IMR-90 (cell line): Measurements from ENCODE around the gene UBE2E2. TPM values are rescaled to one million over a fixed set of nuclear protein-coding genes. Genes with fewer than 3 reads are reported as not detected.

Source experiments
- ATAC-seq: fragments of 200-7000 bp; cut with Tn5 transposase; 2 replicates; pipeline ENCODE4 v1.9.1; 2020; ENCODE audit warnings: low read depth, mild to moderate bottlenecking, moderate library complexity
- BruUV-seq: library from RNA; stranded (reverse); fragments of 400-500 nt; replicated peaks from 2 replicates; lab custom pipeline; 2021; lab: Mats Ljungman, UMichigan
- CTCF ChIA-PET: fragments of 300-600 bp; formaldehyde crosslinking; extraction: SDS; loops from one replicate; lab custom pipeline; 2021; ENCODE audit warnings: antibody characterized with exemption; lab: Yijun Ruan, JAX
- POLR2A ChIA-PET: fragments of 300-600 bp; sonication (Branson Sonifier 250); formaldehyde crosslinking; loops from one replicate; lab custom pipeline; 2022; ENCODE audit warnings: antibody characterized with exemption; ENCODE audit not compliant: unreplicated experiment; lab: Charles Lee
- DNase-seq: peaks from one replicate; pipeline ENCODE4 v3.0.0; 2013
- H2AFZ ChIP-seq: replicated peaks from 2 replicates; pipeline ENCODE3; 2013; ENCODE audit warnings: low read length, mild to moderate bottlenecking; ENCODE audit not compliant: poor library complexity
- H2AK5ac ChIP-seq: 2 replicates; pipeline ENCODE4 v1.6.1; 2013; ENCODE audit warnings: low read depth, low read length, inconsistent platforms
- H2AK9ac ChIP-seq: replicated peaks from 2 replicates; pipeline ENCODE3; 2013; ENCODE audit warnings: mild to moderate bottlenecking, low read depth, low read length, moderate library complexity; ENCODE audit not compliant: poor library complexity
- H2BK120ac ChIP-seq: 2 replicates; pipeline ENCODE4 v1.6.1; 2013; ENCODE audit warnings: low read depth, low read length, inconsistent platforms
- H2BK15ac ChIP-seq: 3 replicates; pipeline ENCODE4 v1.6.1; 2013; ENCODE audit warnings: low read depth, low read length, inconsistent platforms
- H2BK20ac ChIP-seq: 2 replicates; pipeline ENCODE4 v1.6.1; 2013; ENCODE audit warnings: low read depth, mild to moderate bottlenecking, inconsistent platforms, low read length, moderate library complexity
- H2BK5ac ChIP-seq: 2 replicates; pipeline ENCODE4 v1.6.1; 2013; ENCODE audit warnings: mild to moderate bottlenecking, low read depth, low read length, inconsistent platforms; ENCODE audit not compliant: poor library complexity, severe bottlenecking
- H3K14ac ChIP-seq: replicated peaks from 2 replicates; pipeline ENCODE4 v1.6.1; 2013; ENCODE audit warnings: low read depth, low read length, inconsistent platforms
- H3K18ac ChIP-seq: 2 replicates; pipeline ENCODE4 v1.6.1; 2013; ENCODE audit warnings: low read depth, low read length, control low read depth
- H3K23ac ChIP-seq: 2 replicates; pipeline ENCODE4 v1.6.1; 2013; ENCODE audit warnings: low read depth, low read length, inconsistent platforms
- H3K27ac ChIP-seq: 2 replicates; pipeline ENCODE4 v1.5.1; 2013; ENCODE audit warnings: mild to moderate bottlenecking, control low read depth, low read length; ENCODE audit not compliant: insufficient read depth
- H3K27me3 ChIP-seq: 2 replicates; pipeline ENCODE4 v1.6.1; 2013; ENCODE audit warnings: low read length; ENCODE audit not compliant: control insufficient read depth, insufficient read depth
- H3K36me3 ChIP-seq: 2 replicates; pipeline ENCODE4 v1.6.1; 2013; ENCODE audit warnings: low read length, mixed read lengths; ENCODE audit not compliant: control insufficient read depth, insufficient read depth
- H3K4ac ChIP-seq: 2 replicates; pipeline ENCODE4 v1.6.1; 2013; ENCODE audit warnings: low read depth, low read length, inconsistent platforms
- H3K4me1 ChIP-seq: 2 replicates; pipeline ENCODE4 v1.6.1; 2013; ENCODE audit warnings: low read length, mixed read lengths; ENCODE audit not compliant: control insufficient read depth, insufficient read depth
- H3K4me2 ChIP-seq: 2 replicates; pipeline ENCODE4 v1.6.1; 2013; ENCODE audit warnings: low read depth, mild to moderate bottlenecking, control low read depth, low read length, moderate library complexity
- H3K4me3 ChIP-seq: 2 replicates; pipeline ENCODE4 v1.5.1; 2013; ENCODE audit warnings: low read depth, mild to moderate bottlenecking, control low read depth, low read length, moderate library complexity; ENCODE audit not compliant: insufficient read depth
- H3K56ac ChIP-seq: 2 replicates; pipeline ENCODE4 v1.6.1; 2013; ENCODE audit warnings: low read length, inconsistent platforms; ENCODE audit not compliant: insufficient read depth; ENCODE audit errors: extremely low read depth
- H3K79me1 ChIP-seq, 2 experiments: 2 replicates each; pipeline ENCODE4 v1.6.1; 2013; ENCODE audit warnings: low read length in 2 of 2, inconsistent platforms in 1 of 2, low read depth in 1 of 2
- H3K9ac ChIP-seq: 2 replicates; pipeline ENCODE4 v1.6.1; 2013; ENCODE audit warnings: low read depth, low read length, control low read depth
- H3K9me1 ChIP-seq: 2 replicates; pipeline ENCODE4 v1.6.1; 2013; ENCODE audit warnings: low read length, inconsistent platforms; ENCODE audit not compliant: insufficient read depth
- H3K9me3 ChIP-seq: 2 replicates; pipeline ENCODE4 v1.6.1; 2013; ENCODE audit warnings: low read length; ENCODE audit not compliant: control insufficient read depth, insufficient read depth
- H4K20me1 ChIP-seq: 2 replicates; pipeline ENCODE4 v1.6.1; 2013; ENCODE audit warnings: low read length, inconsistent platforms; ENCODE audit not compliant: insufficient read depth
- H4K5ac ChIP-seq: 2 replicates; pipeline ENCODE4 v1.6.1; 2013; ENCODE audit warnings: mild to moderate bottlenecking, low read depth, low read length, control low read depth
- H4K8ac ChIP-seq, 2 experiments: 2 replicates each; pipeline ENCODE4 v1.6.1; 2013; ENCODE audit warnings: low read depth in 2 of 2, low read length in 2 of 2, control low read depth in 1 of 2, inconsistent platforms in 1 of 2
- H4K91ac ChIP-seq: 2 replicates; pipeline ENCODE4 v1.6.1; 2013; ENCODE audit warnings: low read depth, low read length, inconsistent platforms; ENCODE audit not compliant: insufficient read depth
- MAFK ChIP-seq: IDR thresholded peaks from 2 replicates; pipeline ENCODE4 v1.6.1; 2012; ENCODE audit warnings: low read depth, low read length, improper control_type of control experiment
- whole genome bisulfite sequencing, 2 experiments: methylation state at CpG; one replicate each; pipeline versions ENCODE4 v1.1.5 to v1.1.7; 2013; ENCODE audit warnings: missing lambda C conversion rate in 2 of 2; ENCODE audit not compliant: insufficient read length in 1 of 2; ENCODE audit errors: extremely low coverage in 2 of 2; 5-methylcytosine and 5-hydroxymethylcytosine counted together
- dilution Hi-C: fragments of 300-500 bp; cut with HindIII; formaldehyde crosslinking; loops from one replicate; pipeline ENCODE4 v1.14.3; 2018; ENCODE audit warnings: low sequenced_read_pairs; ENCODE audit not compliant: unreplicated experiment
- in situ Hi-C: fragments of 300-500 bp; cut with MboI; formaldehyde crosslinking; loops from 3 replicates; pipeline ENCODE4 v1.14.3; 2019; ENCODE audit warnings: low sequenced_read_pairs, inconsistent platforms, mixed read lengths
- intact Hi-C: fragments of 100-400 bp; cut with micrococcal nuclease; formaldehyde crosslinking; loops from 2 replicates; pipeline ENCODE4 v1.10.0; 2022
- polyA plus RNA-seq, 3 experiments: library from polyadenylated mRNA; depleted of rRNA; stranded (reverse); fragments of >200 nt; gene quantifications; 2 replicates each; pipeline ENCODE4 v1.2.3, GENCODE V29; 2012; ENCODE audit warnings: low replicate concordance in 1 of 3
- total RNA-seq: library from RNA; depleted of rRNA; stranded (reverse); fragments of >200 nt; gene quantifications from 2 replicates; pipeline ENCODE4 v1.2.3, GENCODE V29; 2012

UBE2E2 gene
- total and polyA plus RNA-seq, 2 of the 4 experiments (the other 2 are of a cell fraction) = 18.6 to 32.7 TPM

- H2AK5ac ChIP-seq = no peak overlapping the region
- ChIA-PET POLR2A (no interaction called here), CTCF (no interaction called here)
- no peak overlapping the region for H3K9ac ChIP-seq
- H2BK20ac ChIP-seq = no peak overlapping the region
- dilution Hi-C loops (no loop called here), intact Hi-C loops (no loop called here), in situ Hi-C loops (no loop called here)
- no peak overlapping the region for H4K8ac ChIP-seq
- H3K4ac ChIP-seq = no peak overlapping the region
- no peak overlapping the region for H2AK9ac ChIP-seq
- H3K9me3 ChIP-seq = no peaks in the 10 kb centered on the region
- H3K79me1 ChIP-seq = peaks cover 0 to 4% of the 10 kb centered on the region in 2 experiments; a peak in 2 of 4 replicates
- no peak overlapping the region for H4K91ac ChIP-seq
- H3K4me2 ChIP-seq = no peak overlapping the region
- H3K14ac ChIP-seq = no peak overlapping the region
- H3K36me3 ChIP-seq = no peaks in the 10 kb centered on the region
- no peaks in the 10 kb centered on the region for H3K27me3 ChIP-seq
- no peak overlapping the region for H4K5ac ChIP-seq
- peaks cover 3% of the 10 kb centered on the region; the same call in 1 of the 2 replicates for H3K9me1 ChIP-seq
- H2BK15ac ChIP-seq = no peak overlapping the region
- no peak for DNase-seq
- WGBS, 2 experiments = no CpG with 5 or more reads among the region's 3 CpGs
- H4K20me1 ChIP-seq = no peaks in the 10 kb centered on the region; the same call in 1 of the 2 replicates
- no peak overlapping the region for H3K4me3 ChIP-seq
- no peak overlapping the region for H2AFZ ChIP-seq
- ATAC-seq = no peak
- no peak overlapping the region for H3K27ac ChIP-seq
- H2BK5ac ChIP-seq = no peak overlapping the region
- no peak for TF ChIP-seq MAFK
- no TSS peak for BruUV-seq
- H3K18ac ChIP-seq = no peak overlapping the region
- H3K23ac ChIP-seq = no peak overlapping the region
- H2BK120ac ChIP-seq = no peak overlapping the region
- H3K4me1 ChIP-seq = no peaks in the 10 kb centered on the region; the same call in 1 of the 2 replicates
- no peak overlapping the region for H3K56ac ChIP-seq
These were observed 184.3 kb downstream of the UBE2E2 start for GRCh38 chr3:23387286-23387918.
